Measurements from ENCODE around the gene DLST.

DLST gene

GRCh38 chr14:74952180-74952665 lies 70.5 kb downstream of the DLST start:
- no peak for TF ChIP-seq POLR2A (IDR thresholded peaks at IDR 0.05; ENCODE audit: extremely low read depth, insufficient read length)
- no peak overlapping the region for H3K4me3 ChIP-seq (ENCODE audit: low read depth, low read length)
- no peak for DNase-seq (ENCODE audit: low read depth)

GRCh38 chr14:74952697-74953484 lies 71.2 kb downstream of the DLST start:
- no peak for TF ChIP-seq POLR2A (IDR thresholded peaks at IDR 0.05; ENCODE audit: extremely low read depth, insufficient read length)
- no peak for TF ChIP-seq CTCF (IDR thresholded peaks at IDR 0.05; ENCODE audit: low read depth, low read length)
- TF ChIP-seq MAX (IDR thresholded peaks at IDR 0.05; ENCODE audit: low read depth, low read length), result no peak
- no peak for TF ChIP-seq MYC (IDR thresholded peaks at IDR 0.05; ENCODE audit: low read depth, low read length)
- DNase-seq (ENCODE audit: low read depth), result no peak
- no peak overlapping the region for H3K4me3 ChIP-seq (ENCODE audit: low read depth, low read length)

All from NB4 (cell line).